Liver (tissue), 9 donors: Measurements from ENCODE around the gene RPS26. TPM values are rescaled to one million over a fixed set of nuclear protein-coding genes. Genes with fewer than 3 reads are reported as not detected.

ENCODE experiments used
- DNase-seq: peaks from one replicate; pipeline ENCODE4 v3.0.0-alpha.2; 2017; ENCODE audit warnings: low spot score
- H3K27ac ChIP-seq, 2 donors: one replicate each; pipeline ENCODE4 v1.7.0; 2013; ENCODE audit warnings: inconsistent platforms in 2 of 2, low read length in 2 of 2, control low read depth in 1 of 2, low read depth in 1 of 2, mild to moderate bottlenecking in 1 of 2
- H3K27me3 ChIP-seq, 4 donors: one replicate each; pipeline versions ENCODE4 v1.6.1 to v1.7.0; 2013; ENCODE audit warnings: low read length in 3 of 4, inconsistent platforms in 1 of 4, mild to moderate bottlenecking in 1 of 4, moderate library complexity in 1 of 4; ENCODE audit not compliant: control insufficient read depth in 4 of 4, insufficient read depth in 4 of 4
- H3K36me3 ChIP-seq, 4 donors: one replicate each; pipeline versions ENCODE4 v1.6.1 to v1.7.0; 2013; ENCODE audit warnings: low read length in 3 of 4, mild to moderate bottlenecking in 3 of 4, low read depth in 1 of 4, moderate library complexity in 1 of 4; ENCODE audit not compliant: control insufficient read depth in 4 of 4, insufficient read depth in 3 of 4
- H3K4me1 ChIP-seq, 4 donors: one replicate each; pipeline versions ENCODE4 v1.6.1 to v1.7.0; 2013; ENCODE audit warnings: low read length in 3 of 4, mild to moderate bottlenecking in 3 of 4, moderate library complexity in 1 of 4; ENCODE audit not compliant: control insufficient read depth in 4 of 4, insufficient read depth in 4 of 4
- H3K4me3 ChIP-seq, 3 donors: one replicate each; pipeline versions ENCODE4 v1.6.1 to v1.7.0; 2013; ENCODE audit warnings: low read length in 3 of 3, control low read depth in 1 of 3, low read depth in 1 of 3, mild to moderate bottlenecking in 1 of 3
- H3K9ac ChIP-seq, 2 donors: one replicate each; pipeline ENCODE4 v1.7.0; 2013; ENCODE audit warnings: low read length in 2 of 2, mild to moderate bottlenecking in 2 of 2, moderate library complexity in 2 of 2, control low read depth in 1 of 2, low read depth in 1 of 2
- H3K9me3 ChIP-seq, 4 donors: one replicate each; pipeline versions ENCODE4 v1.6.1 to v1.7.0; 2013; ENCODE audit warnings: low read length in 3 of 4; ENCODE audit not compliant: control insufficient read depth in 4 of 4
- EGR1 ChIP-seq, 2 donors: IDR thresholded peaks; 2 replicates each; pipeline ENCODE4 v1.6.1; 2016 to 2018; ENCODE audit warnings: antibody characterized with exemption in 2 of 2, low read depth in 2 of 2
- FOXA1 ChIP-seq: IDR thresholded peaks from 2 replicates; pipeline ENCODE4 v1.6.1; 2016; ENCODE audit warnings: antibody characterized with exemption
- FOXA2 ChIP-seq: IDR thresholded peaks from 2 replicates; pipeline ENCODE4 v1.6.1; 2016; ENCODE audit warnings: antibody characterized with exemption
- GABPA ChIP-seq, 2 donors: IDR thresholded peaks in 1 of 2; conservative IDR thresholded peaks in 1 of 2; 2 replicates each; pipeline ENCODE4 v1.6.1; 2016; ENCODE audit warnings: antibody characterized with exemption in 2 of 2, mild to moderate bottlenecking in 1 of 2, moderate library complexity in 1 of 2
- HNF4A ChIP-seq, 2 donors: conservative IDR thresholded peaks; 2 replicates each; pipeline ENCODE4 v1.6.1; 2016; ENCODE audit warnings: antibody characterized with exemption in 2 of 2, mild to moderate bottlenecking in 2 of 2
- HNF4G ChIP-seq: IDR thresholded peaks from 2 replicates; pipeline ENCODE4 v1.6.1; 2016; ENCODE audit warnings: antibody characterized with exemption
- JUND ChIP-seq, 2 donors: IDR thresholded peaks; 2 replicates each; pipeline ENCODE4 v1.6.1; 2016; ENCODE audit warnings: antibody characterized with exemption in 2 of 2
- NR2F2 ChIP-seq: IDR thresholded peaks from 2 replicates; pipeline ENCODE4 v1.6.1; 2016; ENCODE audit warnings: antibody characterized with exemption
- RAD21 ChIP-seq, 2 donors: IDR thresholded peaks; 2 replicates each; pipeline ENCODE4 v1.6.1; 2016; ENCODE audit warnings: antibody characterized with exemption in 2 of 2, mild to moderate bottlenecking in 2 of 2
- RXRA ChIP-seq, 2 donors: IDR thresholded peaks; 2 replicates each; pipeline ENCODE4 v1.6.1; 2017 to 2018; ENCODE audit warnings: antibody characterized with exemption in 2 of 2, mild to moderate bottlenecking in 1 of 2
- SP1 ChIP-seq: IDR thresholded peaks from 2 replicates; pipeline ENCODE4 v1.6.1; 2018; ENCODE audit warnings: antibody characterized with exemption, mild to moderate bottlenecking
- TAF1 ChIP-seq: conservative IDR thresholded peaks from 2 replicates; pipeline ENCODE4 v1.6.1; 2016; ENCODE audit warnings: antibody characterized with exemption, mild to moderate bottlenecking
- YY1 ChIP-seq: IDR thresholded peaks from 2 replicates; pipeline ENCODE4 v1.6.1; 2016; ENCODE audit warnings: antibody characterized with exemption, mild to moderate bottlenecking
- ZBTB33 ChIP-seq: IDR thresholded peaks from 2 replicates; pipeline ENCODE4 v1.6.1; 2016; ENCODE audit warnings: antibody characterized with exemption
- WGBS: extraction: QIAGEN DNeasy Blood & Tissue Kit; methylation state at CpG from one replicate; pipeline ENCODE4 v1.1.7; 2013; 5-methylcytosine and 5-hydroxymethylcytosine counted together
- polyA plus RNA-seq, 2 donors: library from polyadenylated mRNA; stranded (reverse) in 1 of 2; unstranded in 1 of 2; fragments of 200-250 nt in 1 of 2; fragments of >200 nt in 1 of 2; fragmentation: Nextera tagmentation in 1 of 2; extraction: Ambion mirVana in 1 of 2; gene quantifications; one replicate each; pipeline versions ENCODE4 v1.2.1 to v1.2.3, GENCODE V29; 2013 to 2015
- total RNA-seq, 2 donors: library from RNA; depleted of rRNA; stranded (reverse); fragments of >200 nt; gene quantifications; one replicate each; pipeline ENCODE4 v1.2.3, GENCODE V29; 2014
- TF ChIP-seq, protein P1 (sequence below): fragments of 150-350 bp; IDR thresholded peaks from 2 replicates; pipeline ENCODE4 v1.5.1; 2017; ENCODE audit warnings: improper control_type of control experiment, low read depth, low read length; ENCODE audit not compliant: missing input control
- TF ChIP-seq, protein P2 (sequence below): IDR thresholded peaks from 2 replicates; pipeline ENCODE4 v1.6.1; 2016; ENCODE audit warnings: antibody characterized with exemption
- TF ChIP-seq, protein P3 (sequence below): IDR thresholded peaks from 2 replicates; pipeline ENCODE4 v1.6.1; 2016; ENCODE audit warnings: antibody characterized with exemption
- TF ChIP-seq, protein P4 (sequence below): IDR thresholded peaks from 2 replicates; pipeline ENCODE4 v1.6.1; 2016; ENCODE audit warnings: antibody characterized with exemption, mild to moderate bottlenecking
- donor health status: healthy.
- donor health status: healthy.
- donor health status: healthy.
- donor health status: healthy.
- donor health status: healthy.

Gene RPS26
- total and polyA plus RNA-seq, 4 donors: 62.2 to 402 (median 219) TPM

DNA sequence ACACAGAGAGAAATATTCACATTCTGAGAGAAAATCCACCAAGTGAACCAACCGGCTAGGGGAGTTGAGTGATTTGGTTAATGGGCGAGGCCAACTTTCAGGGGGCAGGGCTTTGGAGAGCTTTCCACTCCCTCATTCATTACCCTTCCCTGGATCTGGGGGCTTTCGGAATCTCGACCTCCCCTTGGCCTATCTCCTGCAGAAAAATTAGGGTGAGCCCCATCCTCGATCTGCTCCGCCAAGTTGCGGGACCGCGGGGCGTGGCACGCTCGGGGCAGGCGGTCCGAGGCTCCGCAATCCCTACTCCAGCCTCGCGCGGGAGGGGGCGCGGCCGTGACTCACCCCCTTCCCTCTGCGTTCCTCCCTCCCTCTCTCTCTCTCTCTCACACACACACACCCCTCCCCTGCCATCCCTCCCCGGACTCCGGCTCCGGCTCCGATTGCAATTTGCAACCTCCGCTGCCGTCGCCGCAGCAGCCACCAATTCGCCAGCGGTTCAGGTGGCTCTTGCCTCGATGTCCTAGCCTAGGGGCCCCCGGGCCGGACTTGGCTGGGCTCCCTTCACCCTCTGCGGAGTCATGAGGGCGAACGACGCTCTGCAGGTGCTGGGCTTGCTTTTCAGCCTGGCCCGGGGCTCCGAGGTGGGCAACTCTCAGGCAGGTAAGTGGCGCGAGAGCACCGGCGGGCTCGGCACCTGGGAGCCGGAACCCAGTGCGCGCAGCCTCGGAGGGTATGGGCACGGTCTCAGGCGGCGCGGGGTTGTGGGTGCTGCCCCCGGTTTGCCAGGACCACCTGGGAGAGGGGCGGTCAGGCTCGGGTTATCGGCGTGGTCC lies 38.2 kb downstream of the RPS26 start, which contains the start of gene ERBB3:
Gene ERBB3 (plus strand): TSS at position 443 of the 833 bp plus-strand sequence. CDS start 136 bp downstream, at position 579.
- DNase-seq: peak; percentile 73
- H3K27ac ChIP-seq: peak within 1 kb of the TSS; percentile 93 to 99
- H3K4me1 ChIP-seq: peaks cover 7 to 31% (median 25%) of the 10 kb centered on the region in 4 donors
- no peak for TF ChIP-seq GABPA (IDR thresholded peaks at IDR 0.05 in 1 of 2, conservative IDR thresholded peaks at IDR 0.05 in 1 of 2)
- peak; percentile 33 for TF ChIP-seq YY1
- TF ChIP-seq, protein P1, sequence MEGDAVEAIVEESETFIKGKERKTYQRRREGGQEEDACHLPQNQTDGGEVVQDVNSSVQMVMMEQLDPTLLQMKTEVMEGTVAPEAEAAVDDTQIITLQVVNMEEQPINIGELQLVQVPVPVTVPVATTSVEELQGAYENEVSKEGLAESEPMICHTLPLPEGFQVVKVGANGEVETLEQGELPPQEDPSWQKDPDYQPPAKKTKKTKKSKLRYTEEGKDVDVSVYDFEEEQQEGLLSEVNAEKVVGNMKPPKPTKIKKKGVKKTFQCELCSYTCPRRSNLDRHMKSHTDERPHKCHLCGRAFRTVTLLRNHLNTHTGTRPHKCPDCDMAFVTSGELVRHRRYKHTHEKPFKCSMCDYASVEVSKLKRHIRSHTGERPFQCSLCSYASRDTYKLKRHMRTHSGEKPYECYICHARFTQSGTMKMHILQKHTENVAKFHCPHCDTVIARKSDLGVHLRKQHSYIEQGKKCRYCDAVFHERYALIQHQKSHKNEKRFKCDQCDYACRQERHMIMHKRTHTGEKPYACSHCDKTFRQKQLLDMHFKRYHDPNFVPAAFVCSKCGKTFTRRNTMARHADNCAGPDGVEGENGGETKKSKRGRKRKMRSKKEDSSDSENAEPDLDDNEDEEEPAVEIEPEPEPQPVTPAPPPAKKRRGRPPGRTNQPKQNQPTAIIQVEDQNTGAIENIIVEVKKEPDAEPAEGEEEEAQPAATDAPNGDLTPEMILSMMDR: peak; percentile 35
- no peak for TF ChIP-seq HNF4G
- peak in 1 of 2 donors; percentile 32 for TF ChIP-seq RXRA (IDR thresholded peaks at IDR 0.05)
- no peak for TF ChIP-seq NR2F2
- no peak for TF ChIP-seq FOXA1
- TF ChIP-seq, protein P2, sequence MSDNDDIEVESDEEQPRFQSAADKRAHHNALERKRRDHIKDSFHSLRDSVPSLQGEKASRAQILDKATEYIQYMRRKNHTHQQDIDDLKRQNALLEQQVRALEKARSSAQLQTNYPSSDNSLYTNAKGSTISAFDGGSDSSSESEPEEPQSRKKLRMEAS: no peak
- no peak for TF ChIP-seq EGR1 (IDR thresholded peaks at IDR 0.05; ENCODE audit: low read depth in 2 of 2)
- no peak for TF ChIP-seq FOXA2
- peak; percentile 34 to 54 for TF ChIP-seq HNF4A (conservative IDR thresholded peaks at IDR 0.05)
- peak; percentile 60 for TF ChIP-seq TAF1
- TF ChIP-seq, protein P3, sequence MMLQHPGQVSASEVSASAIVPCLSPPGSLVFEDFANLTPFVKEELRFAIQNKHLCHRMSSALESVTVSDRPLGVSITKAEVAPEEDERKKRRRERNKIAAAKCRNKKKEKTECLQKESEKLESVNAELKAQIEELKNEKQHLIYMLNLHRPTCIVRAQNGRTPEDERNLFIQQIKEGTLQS: peak; percentile 53
- TF ChIP-seq RAD21 (IDR thresholded peaks at IDR 0.05): no peak
- TF ChIP-seq, protein P4, sequence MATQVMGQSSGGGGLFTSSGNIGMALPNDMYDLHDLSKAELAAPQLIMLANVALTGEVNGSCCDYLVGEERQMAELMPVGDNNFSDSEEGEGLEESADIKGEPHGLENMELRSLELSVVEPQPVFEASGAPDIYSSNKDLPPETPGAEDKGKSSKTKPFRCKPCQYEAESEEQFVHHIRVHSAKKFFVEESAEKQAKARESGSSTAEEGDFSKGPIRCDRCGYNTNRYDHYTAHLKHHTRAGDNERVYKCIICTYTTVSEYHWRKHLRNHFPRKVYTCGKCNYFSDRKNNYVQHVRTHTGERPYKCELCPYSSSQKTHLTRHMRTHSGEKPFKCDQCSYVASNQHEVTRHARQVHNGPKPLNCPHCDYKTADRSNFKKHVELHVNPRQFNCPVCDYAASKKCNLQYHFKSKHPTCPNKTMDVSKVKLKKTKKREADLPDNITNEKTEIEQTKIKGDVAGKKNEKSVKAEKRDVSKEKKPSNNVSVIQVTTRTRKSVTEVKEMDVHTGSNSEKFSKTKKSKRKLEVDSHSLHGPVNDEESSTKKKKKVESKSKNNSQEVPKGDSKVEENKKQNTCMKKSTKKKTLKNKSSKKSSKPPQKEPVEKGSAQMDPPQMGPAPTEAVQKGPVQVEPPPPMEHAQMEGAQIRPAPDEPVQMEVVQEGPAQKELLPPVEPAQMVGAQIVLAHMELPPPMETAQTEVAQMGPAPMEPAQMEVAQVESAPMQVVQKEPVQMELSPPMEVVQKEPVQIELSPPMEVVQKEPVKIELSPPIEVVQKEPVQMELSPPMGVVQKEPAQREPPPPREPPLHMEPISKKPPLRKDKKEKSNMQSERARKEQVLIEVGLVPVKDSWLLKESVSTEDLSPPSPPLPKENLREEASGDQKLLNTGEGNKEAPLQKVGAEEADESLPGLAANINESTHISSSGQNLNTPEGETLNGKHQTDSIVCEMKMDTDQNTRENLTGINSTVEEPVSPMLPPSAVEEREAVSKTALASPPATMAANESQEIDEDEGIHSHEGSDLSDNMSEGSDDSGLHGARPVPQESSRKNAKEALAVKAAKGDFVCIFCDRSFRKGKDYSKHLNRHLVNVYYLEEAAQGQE: no peak
- no peak for TF ChIP-seq ZBTB33
- TF ChIP-seq JUND (IDR thresholded peaks at IDR 0.05): peak; percentile 91 to 92
- peak; percentile 41 for TF ChIP-seq SP1
- peak within 1 kb of the TSS; percentile 92 for H3K9ac ChIP-seq
- no peaks in the 10 kb centered on the region for H3K27me3 ChIP-seq
- peaks cover under 1 to 6% (median 3%) of the 10 kb centered on the region in 4 donors for H3K36me3 ChIP-seq
- no peaks in the 10 kb centered on the region for H3K9me3 ChIP-seq
- under 1% methylated on average over 59 of the region's 59 CpGs for WGBS
- H3K4me3 ChIP-seq: peak within 1 kb of the TSS; percentile 59 to 88 (median 84)
